ENCODE data around the gene PLEKHG4B. TPM values are rescaled to one million over a fixed set of nuclear protein-coding genes. Genes with fewer than 3 reads are reported as not detected.

The PLEKHG4B gene
- total RNA-seq, 1 experiment from 2014 or later, result 0.28 TPM

- intact Hi-C loops (cut with micrococcal nuclease; ENCODE audit: unreplicated experiment), result no loop called here
- no peak for DNase-seq (ENCODE audit: low spot score)
- H3K4me3 ChIP-seq (ENCODE audit: low read depth, low read length, poor library complexity, severe bottlenecking), result no peak overlapping the region
- BruUV-seq (replicated peaks), result no TSS peak
- POLR2A ChIA-PET (ENCODE audit: low non-redundant PET), result no interaction called here
- H3K27ac ChIP-seq (ENCODE audit: low read depth, low read length, poor library complexity, severe bottlenecking), result no peak overlapping the region
- H3K27me3 ChIP-seq (replicated peaks; ENCODE audit: insufficient read depth, low read depth, low read length, poor library complexity), result no peaks in the 10 kb centered on the region
- peaks cover 11% of the 10 kb centered on the region for H3K9me3 ChIP-seq (ENCODE audit: low read depth, low read length, poor library complexity, severe bottlenecking)
- no peaks in the 10 kb centered on the region for H3K36me3 ChIP-seq (ENCODE audit: insufficient read depth, low read length, poor library complexity, severe bottlenecking)
- CTCF ChIA-PET, result no interaction called here
- TF ChIP-seq, protein P1, sequence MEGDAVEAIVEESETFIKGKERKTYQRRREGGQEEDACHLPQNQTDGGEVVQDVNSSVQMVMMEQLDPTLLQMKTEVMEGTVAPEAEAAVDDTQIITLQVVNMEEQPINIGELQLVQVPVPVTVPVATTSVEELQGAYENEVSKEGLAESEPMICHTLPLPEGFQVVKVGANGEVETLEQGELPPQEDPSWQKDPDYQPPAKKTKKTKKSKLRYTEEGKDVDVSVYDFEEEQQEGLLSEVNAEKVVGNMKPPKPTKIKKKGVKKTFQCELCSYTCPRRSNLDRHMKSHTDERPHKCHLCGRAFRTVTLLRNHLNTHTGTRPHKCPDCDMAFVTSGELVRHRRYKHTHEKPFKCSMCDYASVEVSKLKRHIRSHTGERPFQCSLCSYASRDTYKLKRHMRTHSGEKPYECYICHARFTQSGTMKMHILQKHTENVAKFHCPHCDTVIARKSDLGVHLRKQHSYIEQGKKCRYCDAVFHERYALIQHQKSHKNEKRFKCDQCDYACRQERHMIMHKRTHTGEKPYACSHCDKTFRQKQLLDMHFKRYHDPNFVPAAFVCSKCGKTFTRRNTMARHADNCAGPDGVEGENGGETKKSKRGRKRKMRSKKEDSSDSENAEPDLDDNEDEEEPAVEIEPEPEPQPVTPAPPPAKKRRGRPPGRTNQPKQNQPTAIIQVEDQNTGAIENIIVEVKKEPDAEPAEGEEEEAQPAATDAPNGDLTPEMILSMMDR (conservative IDR thresholded peaks at IDR 0.05; ENCODE audit: low read depth, low read length), result no peak
- TF ChIP-seq EZH2 (IDR thresholded peaks at IDR 0.05; ENCODE audit: borderline replicate concordance, low read depth, low read length, poor library complexity, severe bottlenecking), result no peak
- no peaks in the 10 kb centered on the region for H3K4me1 ChIP-seq (ENCODE audit: insufficient read depth, low read length, poor library complexity, severe bottlenecking)
These were observed 53.0 kb downstream of the PLEKHG4B start for GRCh38 chr5:144941-145340.

- CTCF ChIA-PET, result no interaction called here
- TF ChIP-seq, protein P1 (conservative IDR thresholded peaks at IDR 0.05; ENCODE audit: low read depth, low read length), result no peak
- no peak for TF ChIP-seq EZH2 (IDR thresholded peaks at IDR 0.05; ENCODE audit: borderline replicate concordance, low read depth, low read length, poor library complexity, severe bottlenecking)
- no peak overlapping the region for H3K4me3 ChIP-seq (ENCODE audit: low read depth, low read length, poor library complexity, severe bottlenecking)
These were observed 53.8 kb downstream of the PLEKHG4B start for GRCh38 chr5:145585-146323.

DNA sequence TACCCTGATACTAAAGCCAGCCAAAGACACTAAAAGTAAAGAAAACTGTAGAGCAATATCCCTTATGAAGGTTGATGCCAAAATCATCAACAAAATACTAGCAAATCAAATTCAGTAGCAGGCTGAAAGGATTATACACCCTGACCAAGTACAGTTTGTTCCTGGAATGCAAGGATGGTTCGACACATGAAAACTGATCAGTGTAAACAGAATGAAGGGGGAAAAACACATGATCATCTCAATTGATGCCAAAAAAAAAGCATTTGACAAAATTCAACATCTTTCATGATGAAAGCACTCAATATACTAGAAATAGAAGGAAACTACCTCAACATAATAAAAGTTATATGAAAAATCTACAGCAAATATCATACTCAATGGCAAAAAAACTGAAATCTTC is 55.8 kb downstream of the PLEKHG4B start:
- Histone ChIP-seq H3K27me3 (replicated peaks; ENCODE audit: insufficient read depth, low read depth, low read length, poor library complexity) (no peaks in the 10 kb centered on the region), H3K36me3 (ENCODE audit: insufficient read depth, low read length, poor library complexity, severe bottlenecking) (no peaks in the 10 kb centered on the region), H3K27ac (ENCODE audit: low read depth, low read length, poor library complexity, severe bottlenecking) (no peak overlapping the region), H3K4me3 (ENCODE audit: low read depth, low read length, poor library complexity, severe bottlenecking) (no peak overlapping the region), H3K4me1 (ENCODE audit: insufficient read depth, low read length, poor library complexity, severe bottlenecking) (no peaks in the 10 kb centered on the region), H3K9me3 (ENCODE audit: low read depth, low read length, poor library complexity, severe bottlenecking) (peaks cover 11% of the 10 kb centered on the region)
- TF ChIP-seq, protein P1 (conservative IDR thresholded peaks at IDR 0.05; ENCODE audit: low read depth, low read length), result no peak
- TF ChIP-seq EZH2 (IDR thresholded peaks at IDR 0.05; ENCODE audit: borderline replicate concordance, low read depth, low read length, poor library complexity, severe bottlenecking), result no peak
- no peak for DNase-seq (ENCODE audit: low spot score)
- POLR2A ChIA-PET (ENCODE audit: low non-redundant PET), result no interaction called here
- no TSS peak for BruUV-seq (replicated peaks)
- CTCF ChIA-PET, result no interaction called here
- intact Hi-C loops (cut with micrococcal nuclease; ENCODE audit: unreplicated experiment), result no loop called here

More at GRCh38 chr5:145585-146323, 53.8 kb downstream of the PLEKHG4B start:
- H3K27ac ChIP-seq (ENCODE audit: low read depth, low read length, poor library complexity, severe bottlenecking), result no peak overlapping the region
- intact Hi-C loops (cut with micrococcal nuclease; ENCODE audit: unreplicated experiment), result no loop called here
- no peaks in the 10 kb centered on the region for H3K36me3 ChIP-seq (ENCODE audit: insufficient read depth, low read length, poor library complexity, severe bottlenecking)
- peaks cover 11% of the 10 kb centered on the region for H3K9me3 ChIP-seq (ENCODE audit: low read depth, low read length, poor library complexity, severe bottlenecking)
- POLR2A ChIA-PET (ENCODE audit: low non-redundant PET), result no interaction called here
- H3K4me1 ChIP-seq (ENCODE audit: insufficient read depth, low read length, poor library complexity, severe bottlenecking), result no peaks in the 10 kb centered on the region
- H3K27me3 ChIP-seq (replicated peaks; ENCODE audit: insufficient read depth, low read depth, low read length, poor library complexity), result no peaks in the 10 kb centered on the region
- BruUV-seq (replicated peaks), result no TSS peak
- DNase-seq (ENCODE audit: low spot score), result no peak

All from A673 (cell line).